Endothelial cell of umbilical vein (primary cell): ENCODE data around the gene RHOF. TPM values are rescaled to one million over a fixed set of nuclear protein-coding genes. Genes with fewer than 3 reads are reported as not detected.

ENCODE experiments used
- BruUV-seq: library from RNA; stranded (reverse); fragments of 400-500 nt; replicated peaks from 2 replicates; lab custom pipeline; 2021; lab: Mats Ljungman, UMichigan
- CTCF ChIA-PET: fragments of 300-600, 350-600 bp; sonication (Branson Sonifier 250); formaldehyde crosslinking; loops from one replicate; lab custom pipeline; 2021; ENCODE audit warnings: antibody characterized with exemption, inconsistent platforms; lab: Charles Lee
- POLR2A ChIA-PET: fragments of 300-600, 350-600 bp; sonication (Branson Sonifier 250); formaldehyde crosslinking; loops from one replicate; lab custom pipeline; 2021; ENCODE audit warnings: antibody characterized with exemption, inconsistent platforms; lab: Charles Lee
- DNase-seq: peaks from one replicate; pipeline ENCODE4 v3.0.0-alpha.2; 2011; ENCODE audit warnings: low read depth, low spot score
- FAIRE-seq: peaks from 2 replicates; lab custom pipeline; 2011; peaks lifted over from hg19 to GRCh38; lab: Jason Lieb, UNC
- H2AFZ ChIP-seq: 2 replicates; pipeline ENCODE4 v1.6.0; 2012; ENCODE audit warnings: low read depth, low read length, control low read depth, inconsistent platforms
- H3K27ac ChIP-seq: 2 replicates; pipeline ENCODE4 v1.5.1; 2011; ENCODE audit warnings: low read depth, mild to moderate bottlenecking, control low read depth, low read length, moderate library complexity; ENCODE audit not compliant: insufficient read depth
- H3K27me3 ChIP-seq, 2 experiments: 2 replicates each; pipeline versions ENCODE4 v1.6.0 to v1.6.1; 2011; ENCODE audit warnings: low read length in 2 of 2, mixed read lengths in 1 of 2; ENCODE audit not compliant: control insufficient read depth in 2 of 2, insufficient read depth in 2 of 2
- H3K36me3 ChIP-seq, 2 experiments: 2 replicates in 1 of 2; 3 replicates in 1 of 2; pipeline ENCODE4 v1.5.1; 2011; ENCODE audit warnings: low read length in 2 of 2, mild to moderate bottlenecking in 1 of 2, moderate library complexity in 1 of 2; ENCODE audit not compliant: control insufficient read depth in 2 of 2, insufficient read depth in 2 of 2; ENCODE audit errors: extremely low read depth in 1 of 2
- H3K4me1 ChIP-seq: 3 replicates; pipeline ENCODE4 v1.5.1; 2011; ENCODE audit warnings: mild to moderate bottlenecking, low read length; ENCODE audit not compliant: control insufficient read depth, insufficient read depth; ENCODE audit errors: extremely low read depth
- H3K4me2 ChIP-seq: 2 replicates; pipeline ENCODE4 v1.6.1; 2011; ENCODE audit warnings: low read length, control low read depth, mixed read lengths; ENCODE audit not compliant: insufficient read depth
- H3K4me3 ChIP-seq, 3 experiments: fragments of 200-600 bp in 1 of 3; sonication (generic), shearing (Covaris generic) in 1 of 3; replicated peaks in 1 of 3; 2 replicates each; pipeline ENCODE4 v1.5.1; 2011 to 2016; ENCODE audit warnings: control low read depth in 3 of 3, low read length in 3 of 3, mild to moderate bottlenecking in 2 of 3, inconsistent platforms in 1 of 3, low read depth in 1 of 3, moderate library complexity in 1 of 3; ENCODE audit not compliant: insufficient read depth in 1 of 3
- H3K79me2 ChIP-seq: 2 replicates; pipeline ENCODE4 v1.6.0; 2012; ENCODE audit warnings: low read length, inconsistent platforms; ENCODE audit not compliant: control insufficient read depth, insufficient read depth
- H3K9ac ChIP-seq: replicated peaks from 2 replicates; pipeline ENCODE3; 2011; ENCODE audit warnings: low read length, control low read depth; ENCODE audit not compliant: insufficient read depth; ENCODE audit errors: extremely low read depth
- H3K9me1 ChIP-seq: replicated peaks from 3 replicates; pipeline ENCODE4 v1.6.0; 2011; ENCODE audit warnings: mild to moderate bottlenecking, low read length; ENCODE audit not compliant: control insufficient read depth, insufficient read depth; ENCODE audit errors: extremely low read depth
- H3K9me3 ChIP-seq: replicated peaks from 2 replicates; pipeline ENCODE4 v1.5.1; 2012; ENCODE audit warnings: low read length, inconsistent platforms; ENCODE audit not compliant: control insufficient read depth, insufficient read depth
- H4K20me1 ChIP-seq: replicated peaks from 2 replicates; pipeline ENCODE3; 2011; ENCODE audit warnings: mild to moderate bottlenecking, low read length; ENCODE audit not compliant: control insufficient read depth, insufficient read depth; ENCODE audit errors: extremely low read depth
- CTCF ChIP-seq, 2 donors: IDR thresholded peaks; 1 replicate in 1 of 2; 2 replicates in 1 of 2; pipeline ENCODE4 v1.5.1; 2011; ENCODE audit warnings: low read length in 2 of 2, mild to moderate bottlenecking in 2 of 2, moderate library complexity in 2 of 2, control low read depth in 1 of 2, inconsistent platforms in 1 of 2, low read depth in 1 of 2; ENCODE audit not compliant: insufficient read depth in 1 of 2; ENCODE audit errors: extremely low read depth in 1 of 2
- FOS ChIP-seq: IDR thresholded peaks from 2 replicates; pipeline ENCODE4 v1.6.1; 2011; ENCODE audit warnings: mild to moderate bottlenecking, low read length, moderate library complexity, borderline replicate concordance; ENCODE audit not compliant: insufficient read depth
- GATA2 ChIP-seq: IDR thresholded peaks from 2 replicates; pipeline ENCODE4 v1.7.0; 2011; ENCODE audit warnings: low read depth, mild to moderate bottlenecking, moderate library complexity, mixed read lengths, low read length; ENCODE audit not compliant: insufficient read length, insufficient read depth
- JUN ChIP-seq: IDR thresholded peaks from 2 replicates; pipeline ENCODE4 v1.6.1; 2011; ENCODE audit warnings: borderline replicate concordance, low read depth; ENCODE audit not compliant: insufficient read length, insufficient read depth
- MAX ChIP-seq: IDR thresholded peaks from 2 replicates; pipeline ENCODE4 v1.6.1; 2011; ENCODE audit not compliant: insufficient read depth, insufficient read length
- MYC ChIP-seq: IDR thresholded peaks from one replicate; pipeline ENCODE4 v1.6.1; 2011; ENCODE audit warnings: mild to moderate bottlenecking, low read depth, low read length
- POLR2AphosphoS5 ChIP-seq: IDR thresholded peaks from 2 replicates; pipeline ENCODE4 v1.6.1; 2012; ENCODE audit warnings: low read depth, mild to moderate bottlenecking, control low read depth, low read length, moderate library complexity; ENCODE audit not compliant: insufficient read depth
- dilution Hi-C: fragments of 300-500 bp; cut with MboI; formaldehyde crosslinking; loops from one replicate; pipeline ENCODE4 v1.15.0; 2019; ENCODE audit warnings: low sequenced_read_pairs; ENCODE audit not compliant: extremely low pct_ligation_motif_present
- intact Hi-C: fragments of 100-400 bp; cut with micrococcal nuclease; formaldehyde crosslinking; loops from one replicate; pipeline ENCODE4 v1.10.0; 2022
- polyA plus RNA-seq, 4 experiments: library from polyadenylated mRNA; depleted of rRNA in 3 of 4; stranded (reverse) in 3 of 4; unstranded in 1 of 4; fragments of >200 nt; gene quantifications; 2 replicates each; pipeline versions ENCODE4 v1.2.1 to v1.2.3, GENCODE V29; 2011 to 2012; ENCODE audit warnings: missing spikeins in 1 of 4
- total RNA-seq: library from RNA; stranded (reverse); gene quantifications from 2 replicates; pipeline ENCODE4 v1.2.3, GENCODE V29; 2021

Gene RHOF
- total and polyA plus RNA-seq, 2 donors (not counting 3 experiments of a cell fraction or from before 2014, with no cell fraction given): 9.3 to 22.3 TPM

DNA sequence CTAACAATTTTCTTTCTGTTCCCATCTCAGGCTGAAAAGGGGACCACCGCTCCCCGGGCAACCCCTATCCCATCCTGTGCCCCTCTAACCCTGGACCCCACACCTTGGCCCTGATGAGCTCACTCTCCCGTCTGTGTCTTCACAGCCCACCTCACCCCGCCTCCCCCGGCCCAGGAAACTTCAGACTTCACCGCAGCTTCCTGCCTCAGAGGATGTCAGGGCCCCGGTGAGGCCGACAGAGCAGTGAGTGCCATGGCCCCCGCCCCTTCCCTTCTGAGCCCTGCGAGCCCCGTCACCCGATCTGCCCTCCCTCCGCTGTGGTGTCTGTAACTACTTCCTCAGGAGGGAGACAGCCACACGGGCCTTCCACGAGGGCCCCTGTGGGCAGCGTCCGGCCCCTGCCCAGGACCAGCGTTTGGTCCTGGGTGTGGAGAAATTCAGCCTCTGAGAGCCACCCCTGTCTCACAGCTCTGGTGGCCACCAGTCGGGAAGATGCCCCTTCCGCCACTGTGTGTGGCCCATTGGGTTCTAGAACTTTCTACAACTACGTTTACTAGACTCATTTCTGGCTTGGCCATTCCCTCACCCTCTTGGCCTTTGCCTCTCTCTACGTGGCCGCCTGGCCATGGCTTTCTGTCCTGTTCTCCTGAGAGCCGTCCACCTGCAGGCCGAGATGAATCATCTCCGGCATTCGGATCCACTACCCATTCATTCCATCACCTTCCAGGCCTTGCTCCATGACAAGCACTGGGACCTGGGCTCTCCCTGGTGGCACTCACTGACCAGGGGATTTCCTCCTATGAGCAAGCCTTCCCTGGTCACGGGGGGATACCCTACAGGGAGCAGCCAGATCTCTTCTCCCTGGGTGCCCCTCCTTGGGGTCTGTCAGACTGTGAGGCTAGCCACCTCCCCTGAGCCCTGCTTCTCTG lies 3.4 kb downstream of the RHOF start:
- CTCF ChIA-PET: interaction anchor here (0.7 to 5.3 kb wide), 6 partner anchors 9 to 238 kb away, joined by 3 to 173 read pairs (median 4); no protein-coding TSS in a partner anchor
- peak overlapping the region; percentile 54 for H2AFZ ChIP-seq
- H3K9ac ChIP-seq: no peak overlapping the region
- no peak overlapping the region for H3K4me3 ChIP-seq
- no peaks in the 10 kb centered on the region for H4K20me1 ChIP-seq
- H3K79me2 ChIP-seq: no peaks in the 10 kb centered on the region
- DNase-seq (no peak), FAIRE-seq (peak; percentile 33)
- dilution Hi-C loops (no loop called here), intact Hi-C loops (loop anchor here (5.0 kb wide), 2 partner anchors 43 to 208 kb away; partner anchors contain the start of gene KDM2B)
- no peaks in the 10 kb centered on the region for H3K36me3 ChIP-seq
- POLR2A ChIA-PET: interaction anchor here (0.6 kb wide), 2 partner anchors 15 to 93 kb away, joined by 3 to 10 read pairs; no protein-coding TSS in a partner anchor
- H3K27ac ChIP-seq: peak overlapping the region; percentile 54
- H3K4me2 ChIP-seq: no peak overlapping the region
- H3K9me3 ChIP-seq: no peaks in the 10 kb centered on the region
- no peaks in the 10 kb centered on the region for H3K27me3 ChIP-seq
- TF ChIP-seq JUN (no peak), CTCF (IDR thresholded peaks at IDR 0.05; ENCODE audit: extremely low read depth in 1 of 2, insufficient read depth in 1 of 2, low read depth in 1 of 2, low read length in 2 of 2) (no peak), MYC (no peak), MAX (no peak), GATA2 (no peak), FOS (no peak), POLR2AphosphoS5 (no peak)
- no TSS peak for BruUV-seq
- H3K9me1 ChIP-seq: no peaks in the 10 kb centered on the region
- H3K4me1 ChIP-seq: peaks cover 26% of the 10 kb centered on the region
